ENCODE data around the gene LCP2. TPM values are rescaled to one million over a fixed set of nuclear protein-coding genes. Genes with fewer than 3 reads are reported as not detected.

The LCP2 gene
- total and polyA plus RNA-seq, 2 donors (not counting 1 experiment from before 2014, with no cell fraction given) = 11.7 to 13.9 TPM

DNA sequence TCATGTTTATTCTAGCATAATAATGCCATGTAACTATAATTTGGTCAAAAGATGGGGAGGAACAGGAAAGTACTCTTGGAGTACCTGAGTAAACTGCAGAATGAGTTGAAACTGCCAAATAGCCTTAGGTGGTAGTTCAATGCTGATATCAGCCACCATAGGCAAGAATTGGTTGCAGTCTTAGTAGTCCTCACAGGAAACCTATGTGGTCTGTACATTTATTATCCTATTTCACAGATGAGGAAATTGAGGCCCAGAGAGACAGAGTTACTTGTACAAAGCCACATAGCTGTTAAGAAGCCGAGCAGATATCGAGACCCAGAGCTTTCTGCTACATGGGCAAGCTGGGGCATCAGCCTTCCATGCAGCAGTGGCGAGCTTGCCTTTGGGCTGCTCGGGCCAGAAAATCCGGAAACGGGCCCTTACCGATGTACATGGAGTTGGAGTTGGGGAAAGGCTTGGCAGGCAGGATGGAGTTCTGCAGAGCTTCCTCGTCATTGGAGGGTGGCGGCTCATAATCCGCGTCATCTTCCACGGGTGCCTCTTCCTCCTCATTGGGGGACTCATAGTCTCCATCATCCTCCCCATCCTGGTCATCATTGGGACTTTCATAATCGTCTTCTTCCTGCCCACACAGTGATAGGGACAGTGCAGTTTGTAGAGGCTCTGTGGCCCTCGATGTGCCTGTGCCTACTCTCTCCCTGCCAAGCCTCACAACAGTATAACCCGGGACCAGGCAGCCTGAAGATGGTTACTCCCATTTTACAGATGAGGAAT, 27.1 kb downstream of the LCP2 start:
- peaks cover 13 to 22% of the 10 kb centered on the region in 2 donors for H3K4me1 ChIP-seq (ENCODE audit: control insufficient read depth in 2 of 2, insufficient read depth in 2 of 2, low read length in 2 of 2)
- ChIA-PET CTCF (interaction anchor here (1.0 to 6.9 kb wide), 4 partner anchors 44 to 153 kb away, joined by 3 to 86 read pairs (median 4); no protein-coding TSS in a partner anchor), POLR2A (interaction anchor here (0.6 kb wide), 1 partner anchor 64 kb away, joined by 4 read pairs; no protein-coding TSS in a partner anchor)
- no peak for TF ChIP-seq EZH2 (IDR thresholded peaks at IDR 0.05; ENCODE audit: borderline replicate concordance, insufficient read depth, low read depth, low read length, poor library complexity, severe bottlenecking)
- no peak for TF ChIP-seq CTCF (IDR thresholded peaks at IDR 0.05)
- no peak overlapping the region for H3K4me2 ChIP-seq (replicated peaks; ENCODE audit: low read depth, low read length, poor library complexity, severe bottlenecking)
- no peak overlapping the region for H3K4me3 ChIP-seq (ENCODE audit: control extremely low read depth in 1 of 5, extremely low read depth in 1 of 5, insufficient read depth in 1 of 5, low read depth in 2 of 5, low read length in 4 of 5)
- Mint-ChIP-seq H3K27me3 (peaks cover 13% of the 10 kb centered on the region), H3K4me3 (no peak overlapping the region), H3K9me3 (ENCODE audit: insufficient read depth) (no peaks in the 10 kb centered on the region), H3K4me1 (peaks cover 21% of the 10 kb centered on the region), H3K27ac (no peak overlapping the region)
- H4K20me1 ChIP-seq (ENCODE audit: control insufficient read depth, insufficient read depth, low read length, poor library complexity, severe bottlenecking) = no peaks in the 10 kb centered on the region
- ATAC-seq (ENCODE audit: low read depth) = no peak
- intact Hi-C loops (cut with micrococcal nuclease) = no loop called here
- peaks cover 3% of the 10 kb centered on the region in 2 experiments for H3K36me3 ChIP-seq (replicated peaks in 1 of 2; ENCODE audit: control extremely low read depth in 1 of 2, control insufficient read depth in 1 of 2, extremely low read depth in 1 of 2, insufficient read depth in 2 of 2, low read length in 1 of 2)
- H3K9ac ChIP-seq (ENCODE audit: low read length) = no peak overlapping the region
- 89% methylated on average over 10 of the region's 15 CpGs for WGBS (ENCODE audit: insufficient coverage)
- H3K9me3 ChIP-seq (ENCODE audit: control extremely low read depth in 1 of 3, control insufficient read depth in 2 of 3, insufficient read depth in 1 of 3, low read length in 2 of 3) = no peaks in the 10 kb centered on the region
- no peak overlapping the region for H2AFZ ChIP-seq (ENCODE audit: insufficient read depth, low read depth, low read length, poor library complexity, severe bottlenecking)
- H3K27me3 ChIP-seq (replicated peaks in 1 of 4; ENCODE audit: control extremely low read depth in 1 of 4, control insufficient read depth in 3 of 4, insufficient read depth in 4 of 4, low read length in 3 of 4) = peaks cover 0 to 5% (median 0%) of the 10 kb centered on the region in 4 experiments
- H3K79me2 ChIP-seq (ENCODE audit: control insufficient read depth, insufficient read depth, low read length) = no peaks in the 10 kb centered on the region
- no peak for DNase-seq
- no peak overlapping the region for H3K27ac ChIP-seq (ENCODE audit: low read length in 2 of 2)

- Mint-ChIP-seq H3K27me3 (peaks cover 13% of the 10 kb centered on the region), H3K4me1 (peaks cover 19% of the 10 kb centered on the region), H3K27ac (no peak overlapping the region), H3K4me3 (no peak overlapping the region), H3K9me3 (ENCODE audit: insufficient read depth) (no peaks in the 10 kb centered on the region)
- H4K20me1 ChIP-seq (ENCODE audit: control insufficient read depth, insufficient read depth, low read length, poor library complexity, severe bottlenecking) = no peaks in the 10 kb centered on the region
- 100% methylated on average over 4 of the region's 7 CpGs for WGBS (ENCODE audit: insufficient coverage)
- no peak for TF ChIP-seq CTCF (IDR thresholded peaks at IDR 0.05)
- TF ChIP-seq EZH2 (IDR thresholded peaks at IDR 0.05; ENCODE audit: borderline replicate concordance, insufficient read depth, low read depth, low read length, poor library complexity, severe bottlenecking) = no peak
- no peak overlapping the region for H2AFZ ChIP-seq (ENCODE audit: insufficient read depth, low read depth, low read length, poor library complexity, severe bottlenecking)
- CTCF ChIA-PET = interaction anchor here (1.0 to 6.9 kb wide), 13 partner anchors 7 to 153 kb away, joined by 3 to 218 read pairs (median 17); partner anchors contain the start of gene LCP2
- H3K4me2 ChIP-seq (replicated peaks; ENCODE audit: low read depth, low read length, poor library complexity, severe bottlenecking) = no peak overlapping the region
- peaks cover 3% of the 10 kb centered on the region in 2 experiments for H3K36me3 ChIP-seq (replicated peaks in 1 of 2; ENCODE audit: control extremely low read depth in 1 of 2, control insufficient read depth in 1 of 2, extremely low read depth in 1 of 2, insufficient read depth in 2 of 2, low read length in 1 of 2)
- intact Hi-C loops (cut with micrococcal nuclease) = loop anchor here (2.0 to 5.0 kb wide), 4 partner anchors 33 to 167 kb away; no protein-coding TSS in a partner anchor
- H3K4me1 ChIP-seq (ENCODE audit: control insufficient read depth in 2 of 2, insufficient read depth in 2 of 2, low read length in 2 of 2) = peaks cover 13 to 17% of the 10 kb centered on the region in 2 donors
- H3K9ac ChIP-seq (ENCODE audit: low read length) = no peak overlapping the region
- POLR2A ChIA-PET = no interaction called here
- H3K4me3 ChIP-seq (ENCODE audit: control extremely low read depth in 1 of 5, extremely low read depth in 1 of 5, insufficient read depth in 1 of 5, low read depth in 2 of 5, low read length in 4 of 5) = no peak overlapping the region
- DNase-seq = no peak
- peaks cover 0 to 5% (median 0%) of the 10 kb centered on the region in 4 experiments for H3K27me3 ChIP-seq (replicated peaks in 1 of 4; ENCODE audit: control extremely low read depth in 1 of 4, control insufficient read depth in 3 of 4, insufficient read depth in 4 of 4, low read length in 3 of 4)
- no peaks in the 10 kb centered on the region for H3K79me2 ChIP-seq (ENCODE audit: control insufficient read depth, insufficient read depth, low read length)
- ATAC-seq (ENCODE audit: low read depth) = no peak
- no peaks in the 10 kb centered on the region for H3K9me3 ChIP-seq (ENCODE audit: control extremely low read depth in 1 of 3, control insufficient read depth in 2 of 3, insufficient read depth in 1 of 3, low read length in 2 of 3)
- no peak overlapping the region for H3K27ac ChIP-seq (ENCODE audit: low read length in 2 of 2)
Observed at GRCh38 chr5:170269579-170269978, 28.0 kb downstream of the LCP2 start.

All from B cell (primary cell).